ENCODE measurements around the gene SYNDIG1.

SYNDIG1 gene

DNA sequence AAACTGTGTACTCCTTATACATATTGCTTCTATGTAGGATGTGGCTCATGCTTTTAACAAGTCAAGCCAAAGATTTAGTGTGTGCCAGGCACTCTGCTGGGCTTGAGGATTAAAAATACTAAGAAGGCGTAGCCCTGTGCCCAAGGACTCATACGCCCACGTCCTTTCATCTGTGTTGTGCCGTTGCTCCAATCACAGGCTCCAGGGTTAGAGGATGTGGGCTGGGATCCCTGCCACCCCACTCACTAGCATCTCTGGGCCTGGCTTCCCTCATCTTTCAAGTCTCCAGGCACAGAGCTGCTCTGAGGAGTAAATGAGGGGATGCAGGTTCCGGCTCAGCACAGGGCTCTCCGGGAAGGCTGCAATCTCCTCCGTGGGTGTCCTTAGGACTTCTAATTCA is 214.2 kb downstream of the SYNDIG1 start:
- Histone ChIP-seq H3K23ac (ENCODE audit: low read length) (no peak overlapping the region), H3K4me1 (ENCODE audit: control insufficient read depth in 1 of 2, insufficient read depth in 2 of 2, low read length in 2 of 2) (peaks cover under 1 to 2% of the 10 kb centered on the region in 2 experiments), H2AK5ac (ENCODE audit: low read length) (no peak overlapping the region), H4K8ac (ENCODE audit: low read depth, low read length) (no peak overlapping the region), H3K4me3 (ENCODE audit: low read depth, low read length) (no peak overlapping the region), H3K4ac (ENCODE audit: low read depth, low read length) (no peak overlapping the region), H3K27me3 (ENCODE audit: insufficient read depth, low read length) (no peaks in the 10 kb centered on the region), H3K14ac (ENCODE audit: low read length) (no peak overlapping the region), H3K4me2 (ENCODE audit: low read length) (no peak overlapping the region), H3K27ac (ENCODE audit: low read depth, low read length) (no peak overlapping the region), H3K36me3 (ENCODE audit: control insufficient read depth in 1 of 2, insufficient read depth in 2 of 2, low read length in 2 of 2) (no peaks in the 10 kb centered on the region), H2AFZ (ENCODE audit: insufficient read depth, low read length, poor library complexity) (no peak overlapping the region), H3K79me2 (ENCODE audit: control insufficient read depth, insufficient read depth, low read length, poor library complexity) (no peaks in the 10 kb centered on the region), H3K9ac (ENCODE audit: low read length) (no peak overlapping the region), H3K18ac (ENCODE audit: low read length) (no peak overlapping the region), H2BK5ac (ENCODE audit: low read depth, low read length, poor library complexity) (no peak overlapping the region), H2BK12ac (ENCODE audit: low read length) (no peak overlapping the region), H2BK120ac (ENCODE audit: insufficient read depth, low read length, poor library complexity) (no peak overlapping the region), H3K9me3 (ENCODE audit: insufficient read depth, low read depth, low read length) (no peaks in the 10 kb centered on the region), H4K91ac (ENCODE audit: low read depth, low read length) (no peak overlapping the region), H3K79me1 (ENCODE audit: low read length) (no peaks in the 10 kb centered on the region), H4K12ac (ENCODE audit: low read depth, low read length) (no peak overlapping the region)
- no peak for DNase-seq
- WGBS (ENCODE audit: extremely low coverage, insufficient coverage, insufficient read length) = no CpG with 5 or more reads among the region's 7 CpGs

DNA sequence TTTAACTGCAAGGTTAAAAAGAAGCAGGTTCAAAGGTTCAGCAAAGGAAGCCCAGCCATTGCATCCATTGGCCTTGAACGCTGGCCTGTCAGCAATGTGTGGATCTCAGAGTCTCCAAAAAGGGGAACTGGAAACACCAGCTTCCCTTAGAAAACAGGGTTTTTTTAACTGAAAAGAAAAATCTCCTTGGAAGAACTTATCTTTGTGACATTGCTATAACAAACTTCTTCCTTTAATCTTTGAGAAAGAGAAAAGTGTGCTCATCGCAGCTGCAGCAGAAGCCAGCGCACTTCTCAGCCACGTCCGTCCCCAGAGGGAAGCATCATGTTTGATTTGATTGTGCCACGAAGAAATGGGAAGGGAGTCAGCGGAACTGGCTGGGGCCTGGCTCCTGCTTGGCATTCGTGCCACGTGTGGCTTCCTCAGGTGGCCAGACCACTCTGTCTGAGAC is 215.0 kb downstream of the SYNDIG1 start:
- no peak overlapping the region for H2AFZ ChIP-seq (ENCODE audit: insufficient read depth, low read length, poor library complexity)
- H2BK12ac ChIP-seq (ENCODE audit: low read length) = no peak overlapping the region
- no CpG with 5 or more reads among the region's 9 CpGs for WGBS (ENCODE audit: extremely low coverage, insufficient coverage, insufficient read length)
- no peak overlapping the region for H4K12ac ChIP-seq (ENCODE audit: low read depth, low read length)
- H3K23ac ChIP-seq (ENCODE audit: low read length) = no peak overlapping the region
- H3K27me3 ChIP-seq (ENCODE audit: insufficient read depth, low read length) = no peaks in the 10 kb centered on the region
- no peaks in the 10 kb centered on the region for H3K9me3 ChIP-seq (ENCODE audit: insufficient read depth, low read depth, low read length)
- no peak overlapping the region for H3K4me2 ChIP-seq (ENCODE audit: low read length)
- H3K4ac ChIP-seq (ENCODE audit: low read depth, low read length) = no peak overlapping the region
- H3K9ac ChIP-seq (ENCODE audit: low read length) = no peak overlapping the region
- no peaks in the 10 kb centered on the region for H3K4me1 ChIP-seq (ENCODE audit: control insufficient read depth in 1 of 2, insufficient read depth in 2 of 2, low read length in 2 of 2)
- no peak overlapping the region for H3K4me3 ChIP-seq (ENCODE audit: low read depth, low read length)
- H3K36me3 ChIP-seq (ENCODE audit: control insufficient read depth in 1 of 2, insufficient read depth in 2 of 2, low read length in 2 of 2) = no peaks in the 10 kb centered on the region
- no peak overlapping the region for H3K18ac ChIP-seq (ENCODE audit: low read length)
- H3K14ac ChIP-seq (ENCODE audit: low read length) = no peak overlapping the region
- no peak overlapping the region for H2BK5ac ChIP-seq (ENCODE audit: low read depth, low read length, poor library complexity)
- H3K79me1 ChIP-seq (ENCODE audit: low read length) = no peaks in the 10 kb centered on the region
- H2BK120ac ChIP-seq (ENCODE audit: insufficient read depth, low read length, poor library complexity) = no peak overlapping the region
- no peak overlapping the region for H3K27ac ChIP-seq (ENCODE audit: low read depth, low read length)
- no peaks in the 10 kb centered on the region for H3K79me2 ChIP-seq (ENCODE audit: control insufficient read depth, insufficient read depth, low read length, poor library complexity)
- no peak for DNase-seq
- no peak overlapping the region for H4K91ac ChIP-seq (ENCODE audit: low read depth, low read length)
- H2AK5ac ChIP-seq (ENCODE audit: low read length) = no peak overlapping the region
- H4K8ac ChIP-seq (ENCODE audit: low read depth, low read length) = no peak overlapping the region

DNA sequence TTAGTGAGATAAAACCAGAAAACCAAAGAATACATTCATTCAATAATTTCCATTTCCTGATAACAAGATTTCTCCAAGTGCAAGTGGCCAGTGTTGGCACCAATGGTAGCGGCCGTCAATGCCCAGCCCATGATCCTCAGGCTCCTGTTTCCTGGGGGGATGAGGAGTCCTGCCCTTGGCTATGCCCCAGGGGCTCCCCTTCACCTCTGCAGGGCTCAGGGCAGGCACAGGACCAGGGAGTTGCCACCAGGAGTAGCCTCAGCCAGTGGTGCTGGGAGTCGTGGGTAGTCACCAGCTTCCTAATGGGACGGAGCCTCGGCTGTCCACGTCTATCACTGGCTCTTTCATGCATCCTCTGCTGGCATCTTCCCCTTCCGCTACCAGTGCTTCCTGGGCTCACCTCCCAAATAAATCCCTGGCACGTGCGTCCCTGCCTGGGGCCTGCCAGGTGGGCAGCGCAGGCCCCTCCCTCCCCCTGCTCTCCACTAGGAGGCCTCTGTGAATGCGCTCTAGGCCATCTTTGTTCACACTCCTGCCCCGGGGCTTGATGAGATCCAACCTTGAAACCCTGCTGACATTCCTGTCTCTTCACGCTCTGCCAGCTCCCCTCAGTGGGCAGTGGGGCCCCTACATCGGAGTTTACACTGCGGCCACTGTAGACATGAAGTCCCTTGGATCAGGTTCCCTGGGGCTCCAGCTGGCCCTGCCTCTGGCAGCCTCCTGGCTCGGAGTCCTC is 215.7 kb downstream of the SYNDIG1 start:
- H3K4me3 ChIP-seq (ENCODE audit: low read depth, low read length) = peak overlapping the region; percentile 33
- no peak overlapping the region for H2BK5ac ChIP-seq (ENCODE audit: low read depth, low read length, poor library complexity)
- H2BK120ac ChIP-seq (ENCODE audit: insufficient read depth, low read length, poor library complexity) = no peak overlapping the region
- H3K27me3 ChIP-seq (ENCODE audit: insufficient read depth, low read length) = no peaks in the 10 kb centered on the region
- no peak overlapping the region for H3K9ac ChIP-seq (ENCODE audit: low read length)
- no peaks in the 10 kb centered on the region for H3K36me3 ChIP-seq (ENCODE audit: control insufficient read depth in 1 of 2, insufficient read depth in 2 of 2, low read length in 2 of 2)
- no peak overlapping the region for H3K4ac ChIP-seq (ENCODE audit: low read depth, low read length)
- DNase-seq = peak in 1 of 2 donors; percentile 20
- no peaks in the 10 kb centered on the region for H3K9me3 ChIP-seq (ENCODE audit: insufficient read depth, low read depth, low read length)
- H2BK12ac ChIP-seq (ENCODE audit: low read length) = no peak overlapping the region
- WGBS (ENCODE audit: extremely low coverage, insufficient coverage, insufficient read length) = no CpG with 5 or more reads among the region's 16 CpGs
- no peak overlapping the region for H3K4me2 ChIP-seq (ENCODE audit: low read length)
- no peak overlapping the region for H4K8ac ChIP-seq (ENCODE audit: low read depth, low read length)
- no peak overlapping the region for H3K18ac ChIP-seq (ENCODE audit: low read length)
- H3K27ac ChIP-seq (ENCODE audit: low read depth, low read length) = no peak overlapping the region
- H3K4me1 ChIP-seq (ENCODE audit: control insufficient read depth in 1 of 2, insufficient read depth in 2 of 2, low read length in 2 of 2) = no peaks in the 10 kb centered on the region
- H3K79me1 ChIP-seq (ENCODE audit: low read length) = no peaks in the 10 kb centered on the region
- H4K91ac ChIP-seq (ENCODE audit: low read depth, low read length) = no peak overlapping the region
- H3K14ac ChIP-seq (ENCODE audit: low read length) = no peak overlapping the region
- no peak overlapping the region for H3K23ac ChIP-seq (ENCODE audit: low read length)
- no peak overlapping the region for H2AFZ ChIP-seq (ENCODE audit: insufficient read depth, low read length, poor library complexity)
- H2AK5ac ChIP-seq (ENCODE audit: low read length) = no peak overlapping the region
- no peak overlapping the region for H4K12ac ChIP-seq (ENCODE audit: low read depth, low read length)
- H3K79me2 ChIP-seq (ENCODE audit: control insufficient read depth, insufficient read depth, low read length, poor library complexity) = no peaks in the 10 kb centered on the region

DNA sequence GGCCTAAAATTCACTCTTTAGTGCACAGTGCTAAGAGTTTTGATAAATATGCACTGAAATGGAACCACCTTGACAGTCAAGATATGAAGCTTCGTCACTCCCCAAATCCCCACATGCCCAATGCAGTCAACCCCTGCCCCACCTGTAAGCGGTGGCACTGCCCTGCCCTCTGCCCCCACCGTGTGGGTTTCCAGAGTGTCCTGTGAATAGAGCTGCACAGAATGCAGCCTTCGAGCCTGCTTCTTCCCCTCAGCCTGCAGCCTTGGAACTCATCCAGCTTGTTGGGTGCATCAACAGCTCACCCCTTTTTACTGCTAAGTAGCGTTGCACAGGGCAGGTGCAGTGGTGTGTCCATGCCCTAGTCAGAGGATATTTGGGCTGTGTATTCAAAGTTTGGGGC is 216.3 kb downstream of the SYNDIG1 start:
- Histone ChIP-seq H3K27ac (ENCODE audit: low read depth, low read length) (no peak overlapping the region), H2AFZ (ENCODE audit: insufficient read depth, low read length, poor library complexity) (no peak overlapping the region), H3K79me1 (ENCODE audit: low read length) (no peaks in the 10 kb centered on the region), H2BK120ac (ENCODE audit: insufficient read depth, low read length, poor library complexity) (no peak overlapping the region), H3K27me3 (ENCODE audit: insufficient read depth, low read length) (no peaks in the 10 kb centered on the region), H2BK12ac (ENCODE audit: low read length) (no peak overlapping the region), H3K4me2 (ENCODE audit: low read length) (no peak overlapping the region), H3K4me1 (ENCODE audit: control insufficient read depth in 1 of 2, insufficient read depth in 2 of 2, low read length in 2 of 2) (no peaks in the 10 kb centered on the region), H3K36me3 (ENCODE audit: control insufficient read depth in 1 of 2, insufficient read depth in 2 of 2, low read length in 2 of 2) (no peaks in the 10 kb centered on the region), H3K14ac (ENCODE audit: low read length) (no peak overlapping the region), H3K9me3 (ENCODE audit: insufficient read depth, low read depth, low read length) (no peaks in the 10 kb centered on the region), H4K12ac (ENCODE audit: low read depth, low read length) (no peak overlapping the region), H3K18ac (ENCODE audit: low read length) (no peak overlapping the region), H3K4ac (ENCODE audit: low read depth, low read length) (no peak overlapping the region), H2BK5ac (ENCODE audit: low read depth, low read length, poor library complexity) (no peak overlapping the region), H3K23ac (ENCODE audit: low read length) (no peak overlapping the region), H3K4me3 (ENCODE audit: low read depth, low read length) (no peak overlapping the region), H3K79me2 (ENCODE audit: control insufficient read depth, insufficient read depth, low read length, poor library complexity) (no peaks in the 10 kb centered on the region), H4K91ac (ENCODE audit: low read depth, low read length) (no peak overlapping the region), H2AK5ac (ENCODE audit: low read length) (no peak overlapping the region), H3K9ac (ENCODE audit: low read length) (no peak overlapping the region), H4K8ac (ENCODE audit: low read depth, low read length) (no peak overlapping the region)
- DNase-seq = no peak
- WGBS (ENCODE audit: extremely low coverage, insufficient coverage, insufficient read length) = no CpG with 5 or more reads among the region's 5 CpGs
